ENCODE results near the gene TBC1D8. TPM values are rescaled to one million over a fixed set of nuclear protein-coding genes. Genes with fewer than 3 reads are reported as not detected.

TBC1D8 gene
- total and polyA plus RNA-seq, 2 of the 13 experiments (the other 11 are each of a cell fraction or from before 2014, with no cell fraction given), result 45.1 to 95.4 TPM

- CTCF ChIA-PET (ENCODE audit: low intra/inter-chr PET ratio, low total read pairs), result no interaction called here
- Histone ChIP-seq H3K4me2 (ENCODE audit: low read depth, low read length) (no peak overlapping the region), H3K79me2 (ENCODE audit: insufficient read depth, low read length) (peaks cover 39% of the 10 kb centered on the region), H3K27me3 (ENCODE audit: control insufficient read depth in 1 of 2, insufficient read depth in 2 of 2, low read length in 2 of 2) (no peaks in the 10 kb centered on the region; a peak in 1 of 5 replicates), H3K9me3 (ENCODE audit: low read length) (no peaks in the 10 kb centered on the region), H2AFZ (ENCODE audit: low read length) (no peak overlapping the region), H3K4me3 (replicated peaks in 1 of 3; ENCODE audit: insufficient read depth in 1 of 3, low read depth in 2 of 3, low read length in 3 of 3) (no peak overlapping the region), H3K9ac (ENCODE audit: insufficient read depth, low read depth, low read length) (no peak overlapping the region), H3K4me1 (ENCODE audit: insufficient read depth, low read length) (peaks cover 42% of the 10 kb centered on the region), H3K27ac (ENCODE audit: extremely low read length, insufficient read depth, low read length) (no peak overlapping the region), H3K36me3 (replicated peaks in 1 of 2; ENCODE audit: control insufficient read depth in 1 of 2, insufficient read depth in 2 of 2, low read length in 2 of 2) (peaks cover 27 to 68% of the 10 kb centered on the region in 2 experiments), H4K20me1 (ENCODE audit: insufficient read depth, low read length) (peaks cover 59% of the 10 kb centered on the region)
- DNase-seq (ENCODE audit: low spot score), result no peak
- in situ Hi-C loops (cut with HindIII; ENCODE audit: extremely low pct_ligation_motif_present, low pct_unique_long_range_greater_than_20kb), result no loop called here
- no TSS peak for BruUV-seq (replicated peaks)
- POLR2A ChIA-PET, result no interaction called here
- intact Hi-C loops (cut with micrococcal nuclease; ENCODE audit: unreplicated experiment), result no loop called here
- no peak for FAIRE-seq
- ATAC-seq, result no peak
- 96% methylated on average over 4 of the region's 4 CpGs for WGBS (ENCODE audit: low lambda C conversion rate)
- TF ChIP-seq ZNF136 (CRISPR knock-in tag; IDR thresholded peaks at IDR 0.05; ENCODE audit: low read depth) (no peak), ZNF263 (CRISPR knock-in tag; IDR thresholded peaks at IDR 0.05) (no peak), EP300 (IDR thresholded peaks at IDR 0.05; ENCODE audit: low read depth in 2 of 2, low read length in 2 of 2) (no peak), EP300 (CRISPR knock-in tag; IDR thresholded peaks at IDR 0.05; ENCODE audit: borderline replicate concordance) (no peak), SCMH1 (CRISPR knock-in tag; IDR thresholded peaks at IDR 0.05; ENCODE audit: borderline replicate concordance) (no peak), RBM22 (optimal IDR thresholded peaks at IDR 0.05; ENCODE audit: low read length) (peak; percentile 74), AGO2 (optimal IDR thresholded peaks at IDR 0.05; ENCODE audit: low read depth, low read length) (peak; percentile 39), HOXA5 (CRISPR knock-in tag; IDR thresholded peaks at IDR 0.05) (no peak), PREB (CRISPR knock-in tag; IDR thresholded peaks at IDR 0.05) (no peak), CEBPG (CRISPR knock-in tag; IDR thresholded peaks at IDR 0.05) (no peak), FOXO1 (CRISPR knock-in tag; IDR thresholded peaks at IDR 0.05) (no peak), RBFOX2 (IDR thresholded peaks at IDR 0.05; ENCODE audit: low read depth, low read length) (peak; percentile 32), SNAPC2 (CRISPR knock-in tag; IDR thresholded peaks at IDR 0.05) (no peak), ZNF235 (CRISPR knock-in tag; IDR thresholded peaks at IDR 0.05; ENCODE audit: borderline replicate concordance) (no peak), SOX13 (IDR thresholded peaks at IDR 0.05) (no peak), SOX13 (CRISPR knock-in tag; conservative IDR thresholded peaks at IDR 0.05 in 1 of 2, IDR thresholded peaks at IDR 0.05 in 1 of 2) (no peak), ZHX1 (CRISPR knock-in tag; IDR thresholded peaks at IDR 0.05; ENCODE audit: low read depth) (no peak), CEBPB (IDR thresholded peaks at IDR 0.05; ENCODE audit: borderline replicate concordance, low read depth, low read length) (no peak), GPN1 (CRISPR knock-in tag; IDR thresholded peaks at IDR 0.05; ENCODE audit: borderline replicate concordance) (no peak), ZNF672 (CRISPR knock-in tag; IDR thresholded peaks at IDR 0.05) (no peak), PAX8 (CRISPR knock-in tag; IDR thresholded peaks at IDR 0.05; ENCODE audit: borderline replicate concordance) (no peak), MBD4 (IDR thresholded peaks at IDR 0.05; ENCODE audit: borderline replicate concordance, low read length) (peak; percentile 79), FOXA3 (CRISPR knock-in tag; IDR thresholded peaks at IDR 0.05) (no peak), NFIC (IDR thresholded peaks at IDR 0.05; ENCODE audit: low read length) (no peak), TOE1 (CRISPR knock-in tag; IDR thresholded peaks at IDR 0.05) (no peak)
These were observed 145.0 kb downstream of the TBC1D8 start for GRCh38 chr2:101006065-101006715.

Measured in HepG2 (cell line).